ENCODE results near the gene CROCC2. TPM values are rescaled to one million over a fixed set of nuclear protein-coding genes. Genes with fewer than 3 reads are reported as not detected.

Gene CROCC2
- total RNA-seq, 4 donors from 2014 or later, result 0.10 TPM; not detected in 3

DNA sequence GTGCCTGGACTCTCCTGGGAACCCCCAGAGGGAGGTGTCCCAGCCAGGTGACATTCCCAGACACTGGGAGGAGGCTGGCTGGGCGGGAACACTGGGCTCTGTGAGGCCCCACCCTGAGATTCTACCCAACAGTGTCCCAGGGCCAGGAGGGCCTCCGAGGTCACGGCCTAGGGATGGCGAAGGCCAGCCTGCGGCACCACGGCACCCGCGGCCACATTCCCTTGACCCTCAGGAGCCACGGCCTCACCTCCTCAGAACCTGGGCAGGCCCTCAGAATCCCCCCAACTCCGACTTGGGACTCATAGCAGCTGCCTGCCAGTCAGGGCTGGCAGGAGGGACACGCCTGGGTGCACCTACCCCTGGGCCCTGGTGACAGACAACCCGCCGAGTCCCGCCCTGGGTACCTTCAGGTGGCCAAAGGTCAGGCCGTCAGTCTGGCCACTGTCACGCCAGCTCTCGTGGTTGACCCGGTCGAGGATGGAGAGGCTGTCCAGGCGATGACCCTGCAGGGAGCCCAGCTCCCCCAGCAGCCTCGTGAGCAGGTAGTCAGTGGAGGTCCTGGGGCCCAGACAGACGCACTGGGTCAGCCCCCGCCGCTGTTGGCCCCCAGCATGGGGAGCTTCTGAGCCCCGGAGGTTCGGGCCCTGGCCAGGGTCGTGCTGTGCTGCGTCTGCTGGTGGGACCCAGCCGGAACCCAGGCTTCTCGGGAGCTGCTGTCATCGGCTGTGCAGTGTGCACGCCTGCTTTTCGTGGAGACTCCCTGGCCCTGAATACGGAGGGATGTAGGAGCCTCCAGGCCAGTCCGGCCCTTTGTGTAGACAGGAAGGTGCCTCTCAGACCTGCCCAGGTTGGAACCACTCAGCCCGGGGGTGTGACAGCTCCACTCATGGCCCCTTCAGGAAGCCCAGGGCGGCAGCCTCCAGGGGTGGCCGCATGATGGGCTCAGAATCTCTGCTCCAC is 16.3 kb upstream of the CROCC2 start:
- no peak for DNase-seq (ENCODE audit: low spot score in 2 of 2)
- no peak overlapping the region for H3K4me3 ChIP-seq (ENCODE audit: low read depth, poor library complexity, severe bottlenecking)
- intact Hi-C loops (cut with DNase I; ENCODE audit: low total_unique reads), result no loop called here
- WGBS, 2 donors, result 72 to 80% methylated on average over 18 to 26 of the region's 38 CpGs
- TF ChIP-seq, protein P1, sequence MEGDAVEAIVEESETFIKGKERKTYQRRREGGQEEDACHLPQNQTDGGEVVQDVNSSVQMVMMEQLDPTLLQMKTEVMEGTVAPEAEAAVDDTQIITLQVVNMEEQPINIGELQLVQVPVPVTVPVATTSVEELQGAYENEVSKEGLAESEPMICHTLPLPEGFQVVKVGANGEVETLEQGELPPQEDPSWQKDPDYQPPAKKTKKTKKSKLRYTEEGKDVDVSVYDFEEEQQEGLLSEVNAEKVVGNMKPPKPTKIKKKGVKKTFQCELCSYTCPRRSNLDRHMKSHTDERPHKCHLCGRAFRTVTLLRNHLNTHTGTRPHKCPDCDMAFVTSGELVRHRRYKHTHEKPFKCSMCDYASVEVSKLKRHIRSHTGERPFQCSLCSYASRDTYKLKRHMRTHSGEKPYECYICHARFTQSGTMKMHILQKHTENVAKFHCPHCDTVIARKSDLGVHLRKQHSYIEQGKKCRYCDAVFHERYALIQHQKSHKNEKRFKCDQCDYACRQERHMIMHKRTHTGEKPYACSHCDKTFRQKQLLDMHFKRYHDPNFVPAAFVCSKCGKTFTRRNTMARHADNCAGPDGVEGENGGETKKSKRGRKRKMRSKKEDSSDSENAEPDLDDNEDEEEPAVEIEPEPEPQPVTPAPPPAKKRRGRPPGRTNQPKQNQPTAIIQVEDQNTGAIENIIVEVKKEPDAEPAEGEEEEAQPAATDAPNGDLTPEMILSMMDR (IDR thresholded peaks at IDR 0.05), result no peak
- no peak for TF ChIP-seq POLR2A (IDR thresholded peaks at IDR 0.05)

DNA sequence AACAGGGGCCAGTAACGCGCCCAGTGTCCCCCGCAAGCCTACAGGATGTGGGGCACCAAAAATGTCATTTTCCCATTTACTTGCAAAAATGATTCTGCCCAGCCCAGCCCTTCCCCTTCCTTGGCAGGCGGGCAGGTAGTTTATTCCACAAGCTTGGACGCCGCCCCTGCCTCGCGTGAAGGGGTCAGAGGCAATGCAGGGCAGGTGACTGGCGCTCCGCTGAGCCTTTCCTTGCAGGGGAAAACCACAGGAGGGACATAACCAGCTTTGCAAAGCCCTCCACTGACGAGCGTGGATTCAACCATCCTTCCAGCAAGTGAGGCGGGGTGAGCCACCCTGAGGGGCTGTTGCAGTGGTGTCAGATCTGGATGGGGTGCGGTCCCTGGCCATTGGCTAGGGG is 15.4 kb upstream of the CROCC2 start:
- no peak for DNase-seq (ENCODE audit: low spot score in 2 of 2)
- TF ChIP-seq, protein P1 (IDR thresholded peaks at IDR 0.05), result no peak
- no peak for TF ChIP-seq POLR2A (IDR thresholded peaks at IDR 0.05)
- WGBS, 2 donors, result 83 to 88% methylated on average over 13 to 14 of the region's 14 CpGs
- no peak overlapping the region for H3K4me3 ChIP-seq (ENCODE audit: low read depth, poor library complexity, severe bottlenecking)
- intact Hi-C loops (cut with DNase I; ENCODE audit: low total_unique reads), result no loop called here

DNA sequence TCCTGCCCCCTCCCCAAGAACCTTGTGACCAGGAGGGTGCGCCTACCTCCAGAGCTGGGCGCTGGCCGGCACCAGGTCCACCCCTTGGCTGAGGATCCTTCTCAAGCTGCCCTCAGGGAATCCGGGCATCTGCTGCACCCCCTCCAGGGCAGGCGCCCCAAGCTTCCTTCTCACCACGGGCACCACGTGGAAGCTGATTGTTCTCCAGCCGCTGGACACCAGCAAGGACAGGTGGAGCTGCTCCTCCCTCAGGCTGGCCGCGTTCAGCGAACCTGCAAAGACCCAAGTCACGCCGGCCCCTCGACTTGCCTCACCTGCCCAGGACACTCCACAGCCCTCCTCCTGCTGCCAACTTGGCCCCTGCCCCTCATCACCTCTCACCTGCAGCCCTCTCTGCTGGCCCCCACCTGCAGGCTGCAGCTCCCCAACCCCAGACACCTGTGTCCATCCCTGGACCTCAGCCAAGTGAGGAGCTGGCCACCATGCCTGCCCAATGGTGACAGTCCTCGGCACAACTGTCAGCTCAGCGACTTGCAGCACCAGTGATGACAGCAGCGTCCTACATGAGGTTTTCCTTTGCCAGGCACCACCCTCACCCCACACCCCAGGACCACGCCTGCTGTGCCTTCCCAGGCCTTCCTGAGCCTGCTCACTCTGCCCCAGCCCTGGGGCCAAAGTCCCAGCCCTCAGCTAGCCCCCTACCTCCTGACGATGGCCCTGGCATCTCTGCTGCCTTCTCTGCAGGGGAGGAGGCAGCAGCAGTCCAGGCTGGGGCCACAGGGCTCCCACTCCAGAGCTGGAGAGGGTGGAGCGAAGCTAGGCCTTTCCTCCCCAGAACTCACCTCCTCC is 14.4 kb upstream of the CROCC2 start:
- no peak for DNase-seq (ENCODE audit: low spot score in 2 of 2)
- intact Hi-C loops (cut with DNase I; ENCODE audit: low total_unique reads), result no loop called here
- no peak for TF ChIP-seq POLR2A (IDR thresholded peaks at IDR 0.05)
- TF ChIP-seq, protein P1 (IDR thresholded peaks at IDR 0.05), result no peak
- H3K4me3 ChIP-seq (ENCODE audit: low read depth, poor library complexity, severe bottlenecking), result no peak overlapping the region
- WGBS, 2 donors, result 71 to 75% methylated on average over 20 of the region's 20 CpGs

DNA sequence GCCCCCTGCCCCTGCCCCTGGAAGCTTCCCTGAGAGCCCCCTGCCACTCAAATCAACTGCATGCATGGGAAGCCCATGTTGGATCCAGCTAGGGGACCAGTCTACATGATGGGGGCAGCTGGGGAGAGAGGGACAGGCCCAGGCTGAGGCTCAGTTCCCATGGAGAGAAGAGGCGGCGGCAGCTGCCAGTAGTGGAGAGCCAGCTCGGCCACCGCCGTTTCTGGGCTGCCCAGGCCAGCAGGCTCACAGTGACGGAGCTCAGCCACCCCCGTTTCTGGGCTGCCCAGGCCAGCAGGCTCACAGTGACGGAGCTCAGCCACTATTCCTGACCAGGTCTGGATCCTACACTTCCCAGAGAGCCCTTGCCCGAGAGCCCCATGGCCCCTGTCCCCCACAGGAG is 13.8 kb upstream of the CROCC2 start:
- no peak for TF ChIP-seq POLR2A (IDR thresholded peaks at IDR 0.05)
- TF ChIP-seq, protein P1 (IDR thresholded peaks at IDR 0.05), result no peak
- no peak overlapping the region for H3K4me3 ChIP-seq (ENCODE audit: low read depth, poor library complexity, severe bottlenecking)
- intact Hi-C loops (cut with DNase I; ENCODE audit: low total_unique reads), result no loop called here
- 59 to 100% methylated on average over 2 to 9 of the region's 9 CpGs for WGBS, 2 donors
- no peak for DNase-seq (ENCODE audit: low spot score in 2 of 2)

DNA sequence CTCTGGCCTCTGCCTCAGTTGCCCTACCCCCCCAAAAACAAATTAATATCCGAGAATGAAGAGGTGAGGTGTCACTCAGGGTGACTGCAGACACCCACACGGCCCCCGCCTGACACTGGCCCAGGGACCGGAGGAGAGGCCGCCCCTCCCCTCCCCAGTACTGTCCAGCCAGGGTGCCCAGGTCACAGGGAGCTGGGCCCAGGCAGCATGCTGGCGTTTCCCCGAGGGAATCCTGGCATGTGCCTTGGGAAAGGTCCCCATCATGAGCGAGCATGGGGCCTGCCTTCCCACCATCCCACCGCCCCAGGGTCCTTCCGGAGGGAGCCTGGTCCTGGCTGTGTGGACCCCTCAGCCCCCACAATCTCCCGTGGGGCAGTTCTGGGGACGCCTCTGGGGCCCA is 13.2 kb upstream of the CROCC2 start:
- no peak overlapping the region for H3K4me3 ChIP-seq (ENCODE audit: low read depth, poor library complexity, severe bottlenecking)
- intact Hi-C loops (cut with DNase I; ENCODE audit: low total_unique reads), result no loop called here
- TF ChIP-seq POLR2A (IDR thresholded peaks at IDR 0.05), result no peak
- TF ChIP-seq, protein P1 (IDR thresholded peaks at IDR 0.05), result no peak
- WGBS, 2 donors, result 76 to 83% methylated on average over 10 to 12 of the region's 12 CpGs
- DNase-seq (ENCODE audit: low spot score in 2 of 2), result no peak

All from lower leg skin (tissue), 4 donors.